Gastroesophageal sphincter (tissue), 4 donors: ENCODE results near the gene OSBPL1A. TPM values are rescaled to one million over a fixed set of nuclear protein-coding genes. Genes with fewer than 3 reads are reported as not detected.

Experiments
- ATAC-seq: fragments of 150-250 bp; one replicate; pipeline ENCODE4 v1.9.1; 2016; ENCODE audit warnings: mild to moderate bottlenecking, moderate library complexity
- H3K27ac ChIP-seq, 4 donors: fragments of 200-600 bp; sonication (generic) in 3 of 4; 1 replicate in 3 of 4; 2 replicates in 1 of 4; pipeline ENCODE4 v1.5.1; 2016 to 2019
- H3K27me3 ChIP-seq: fragments of 200-600 bp; sonication (generic); one replicate; pipeline ENCODE4 v1.5.1; 2019
- H3K36me3 ChIP-seq, 2 donors: fragments of 200-600 bp; sonication (generic); one replicate each; pipeline ENCODE4 v1.5.1; 2019; ENCODE audit warnings: control low read depth in 1 of 2
- H3K4me1 ChIP-seq, 3 donors: fragments of 200-600 bp; sonication (generic); 1 replicate in 2 of 3; 2 replicates in 1 of 3; pipeline ENCODE4 v1.5.1; 2016 to 2019; ENCODE audit warnings: control low read depth in 2 of 3
- H3K4me3 ChIP-seq, 2 donors: fragments of 200-600 bp; sonication (generic); one replicate each; pipeline ENCODE4 v1.5.1; 2019; ENCODE audit warnings: mild to moderate bottlenecking in 1 of 2, moderate library complexity in 1 of 2
- H3K9me3 ChIP-seq, 3 donors: fragments of 200-600 bp; sonication (generic); one replicate each; pipeline ENCODE4 v1.5.1; 2017 to 2019; ENCODE audit warnings: control low read depth in 2 of 3
- CTCF ChIP-seq, 4 experiments: fragments of 200-600 bp in 2 of 4; fragments of 450-650 bp in 2 of 4; sonication (generic) in 1 of 4; IDR thresholded peaks; one replicate each; pipeline ENCODE4 v1.5.1; 2017 to 2019; ENCODE audit warnings: antibody characterized with exemption in 4 of 4, mild to moderate bottlenecking in 2 of 4, moderate library complexity in 2 of 4
- EP300 ChIP-seq: sonication (generic); formaldehyde crosslinking; IDR thresholded peaks from one replicate; pipeline ENCODE4 v1.6.1; 2017; ENCODE audit warnings: antibody characterized with exemption, mild to moderate bottlenecking
- POLR2A ChIP-seq, 2 donors: fragments of 450-650 bp; IDR thresholded peaks; one replicate each; pipeline ENCODE4 v1.6.1; 2017; ENCODE audit warnings: antibody characterized with exemption in 2 of 2, mild to moderate bottlenecking in 2 of 2, moderate library complexity in 1 of 2
- POLR2AphosphoS5 ChIP-seq: sonication (generic); formaldehyde crosslinking; IDR thresholded peaks from one replicate; pipeline ENCODE4 v1.6.1; 2017; ENCODE audit warnings: antibody characterized with exemption
- WGBS, 2 donors: methylation state at CpG; one replicate each; pipeline ENCODE4 v1.1.5; 2018; ENCODE audit warnings: low coverage in 1 of 2; 5-methylcytosine and 5-hydroxymethylcytosine counted together
- total RNA-seq, 4 donors: library from RNA; depleted of rRNA; stranded (reverse); fragments of >200 nt; gene quantifications; one replicate each; pipeline ENCODE4 v1.1.0, GENCODE V29; 2016

The OSBPL1A gene
- total RNA-seq, 4 donors from 2014 or later, result 97.1 to 120 (median 116) TPM

GRCh38 chr18:24400587-24400986 is 3.0 kb upstream of the OSBPL1A start:
- Histone ChIP-seq H3K4me1 (peaks cover 0 to 21% (median 4%) of the 10 kb centered on the region in 3 donors), H3K27me3 (no peaks in the 10 kb centered on the region), H3K9me3 (no peaks in the 10 kb centered on the region), H3K4me3 (no peak overlapping the region), H3K36me3 (no peaks in the 10 kb centered on the region), H3K27ac (no peak overlapping the region)
- no peak for ATAC-seq
- TF ChIP-seq EP300 (no peak), POLR2AphosphoS5 (no peak), POLR2A (IDR thresholded peaks at IDR 0.05) (no peak), CTCF (IDR thresholded peaks at IDR 0.05) (no peak)
- 78 to 85% methylated on average over 1 to 2 of the region's 2 CpGs for WGBS, 2 donors

DNA sequence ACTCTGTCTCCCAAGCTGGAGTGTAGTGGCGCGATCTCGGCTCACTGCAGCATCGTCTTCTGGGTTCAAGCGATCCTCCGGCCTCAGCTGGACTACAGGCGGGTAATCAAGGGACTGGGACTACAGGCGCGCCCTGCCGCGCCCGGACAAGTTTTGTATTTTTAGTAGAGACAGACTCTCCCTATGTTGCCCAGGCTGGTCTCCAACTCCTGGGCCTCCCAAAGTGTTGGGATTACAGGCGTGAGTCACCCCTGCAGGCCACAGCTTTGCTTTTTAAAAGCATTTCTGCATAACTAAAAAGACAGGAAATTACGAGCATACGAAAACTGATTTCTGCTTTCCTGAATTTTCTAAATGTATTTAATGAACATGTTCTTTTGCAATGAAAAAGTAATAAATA is 916 bp upstream of the OSBPL1A start:
- Histone ChIP-seq H3K4me3 (no peak overlapping the region), H3K27me3 (no peaks in the 10 kb centered on the region), H3K4me1 (peaks cover 0 to 21% (median 4%) of the 10 kb centered on the region in 3 donors), H3K9me3 (no peaks in the 10 kb centered on the region), H3K27ac (peak overlapping the region in 2 of 4 donors; percentile 86 to 88), H3K36me3 (no peaks in the 10 kb centered on the region)
- WGBS, 2 donors, result 85 to 93% methylated on average over 10 to 15 of the region's 15 CpGs
- no peak for TF ChIP-seq POLR2AphosphoS5
- TF ChIP-seq EP300, result no peak
- TF ChIP-seq CTCF (IDR thresholded peaks at IDR 0.05), result no peak
- TF ChIP-seq POLR2A (IDR thresholded peaks at IDR 0.05), result no peak
- ATAC-seq, result no peak

DNA sequence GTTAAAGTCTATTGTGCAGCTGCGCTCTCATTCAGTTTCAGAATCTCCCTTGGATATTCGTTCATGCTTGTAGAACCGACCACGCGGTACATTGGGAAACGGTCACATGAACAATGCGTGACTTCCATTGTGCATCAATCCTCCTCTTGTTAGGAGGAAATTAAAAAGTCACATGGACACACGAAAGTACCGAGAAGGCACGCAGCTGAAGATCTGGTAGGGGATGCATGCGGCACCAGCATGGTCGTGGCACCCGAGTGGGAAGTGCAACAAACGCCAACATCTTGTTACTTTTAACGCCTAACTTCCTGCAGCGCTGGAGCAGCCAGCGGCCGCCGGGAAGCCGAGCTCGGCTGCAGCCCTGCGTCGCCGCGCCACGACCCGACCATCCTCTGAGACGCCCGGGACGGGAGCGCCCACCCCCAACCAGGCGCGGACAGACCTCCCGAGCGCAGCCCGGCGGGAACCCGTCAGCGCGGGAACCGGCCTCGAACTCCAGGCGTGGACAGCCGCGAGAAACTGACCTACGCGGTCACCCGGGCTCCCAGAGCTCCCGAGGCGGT is 412 bp downstream of the OSBPL1A start:
- TF ChIP-seq POLR2AphosphoS5 (peak; percentile 14), POLR2A (IDR thresholded peaks at IDR 0.05) (no peak)
- H3K9me3 ChIP-seq, result no peaks in the 10 kb centered on the region
- ATAC-seq, result peak; percentile 50
- H3K4me3 ChIP-seq, result peak overlapping the region; percentile 71 to 76
- H3K27ac ChIP-seq, result peak overlapping the region; percentile 50 to 94 (median 87)
- peaks cover 0 to 21% (median 4%) of the 10 kb centered on the region in 3 donors for H3K4me1 ChIP-seq
- 0% methylated on average over 13 to 14 of the region's 50 CpGs for WGBS, 2 donors
- H3K36me3 ChIP-seq, result no peaks in the 10 kb centered on the region
- no peaks in the 10 kb centered on the region for H3K27me3 ChIP-seq

GRCh38 chr18:24396082-24396633 is 1.5 kb downstream of the OSBPL1A start:
- ATAC-seq, result no peak
- Histone ChIP-seq H3K27me3 (no peaks in the 10 kb centered on the region), H3K4me3 (no peak overlapping the region), H3K36me3 (no peaks in the 10 kb centered on the region), H3K9me3 (no peaks in the 10 kb centered on the region), H3K27ac (no peak overlapping the region), H3K4me1 (peaks cover 0 to 21% (median 4%) of the 10 kb centered on the region in 3 donors)
- 72 to 83% methylated on average over 3 to 8 of the region's 8 CpGs for WGBS, 2 donors
- TF ChIP-seq CTCF (IDR thresholded peaks at IDR 0.05), result no peak
- TF ChIP-seq EP300, result no peak

DNA sequence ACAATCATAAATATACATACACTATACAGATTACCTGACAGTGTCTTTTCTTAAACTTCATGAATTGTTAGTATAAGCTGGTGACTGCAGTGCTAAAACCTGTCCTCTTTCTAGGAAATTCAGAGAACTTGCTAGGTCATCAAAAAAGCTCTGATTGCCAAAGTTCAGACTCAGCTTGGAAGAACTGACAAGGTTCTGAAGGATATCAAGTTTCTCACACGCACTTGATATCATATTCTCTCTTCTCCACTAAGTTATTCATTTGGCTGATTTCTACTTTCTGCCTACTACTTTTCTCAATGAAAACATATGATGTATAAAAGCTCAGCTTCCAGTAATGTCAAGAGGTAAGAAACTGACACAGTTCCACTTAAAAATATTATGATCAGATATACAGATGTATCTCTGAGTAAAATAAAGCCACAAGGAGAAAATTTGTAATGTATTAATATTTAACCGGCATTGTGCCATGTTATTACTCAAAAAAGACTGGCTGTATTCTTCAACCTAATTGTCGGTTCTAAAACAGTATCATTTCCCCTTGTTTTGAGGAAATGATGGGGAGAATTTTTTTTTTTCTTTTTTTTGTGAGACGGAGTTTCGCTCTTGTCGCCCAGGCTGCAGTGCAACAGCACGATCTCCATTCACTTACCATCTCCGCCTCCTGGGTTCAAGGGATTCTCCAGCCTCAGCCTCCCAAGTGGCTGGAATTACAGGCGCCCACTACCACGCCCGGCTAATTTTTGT is 2.4 kb downstream of the OSBPL1A start:
- ATAC-seq, result no peak
- Histone ChIP-seq H3K36me3 (no peaks in the 10 kb centered on the region), H3K4me1 (peaks cover 0 to 21% (median 4%) of the 10 kb centered on the region in 3 donors), H3K27me3 (no peaks in the 10 kb centered on the region), H3K4me3 (no peak overlapping the region), H3K27ac (no peak overlapping the region), H3K9me3 (no peaks in the 10 kb centered on the region)
- TF ChIP-seq POLR2AphosphoS5, result no peak
- no peak for TF ChIP-seq EP300
- no peak for TF ChIP-seq CTCF (IDR thresholded peaks at IDR 0.05)
- TF ChIP-seq POLR2A (IDR thresholded peaks at IDR 0.05), result no peak
- WGBS, 2 donors, result 65 to 79% methylated on average over 3 to 10 of the region's 11 CpGs
